ENCODE data around the gene TIMM8B. TPM values are rescaled to one million over a fixed set of nuclear protein-coding genes. Genes with fewer than 3 reads are reported as not detected.
"Not testable (repeated sequence)": the region's sequence is repeated elsewhere in the genome, so short reads cannot be mapped to it uniquely, and the experiment has no call there.

The TIMM8B gene
- total and polyA plus RNA-seq, 10 of the 15 experiments (the other 5 are each of a cell fraction or from before 2014, with no cell fraction given), result 64.9 to 271 (median 139) TPM

DNA sequence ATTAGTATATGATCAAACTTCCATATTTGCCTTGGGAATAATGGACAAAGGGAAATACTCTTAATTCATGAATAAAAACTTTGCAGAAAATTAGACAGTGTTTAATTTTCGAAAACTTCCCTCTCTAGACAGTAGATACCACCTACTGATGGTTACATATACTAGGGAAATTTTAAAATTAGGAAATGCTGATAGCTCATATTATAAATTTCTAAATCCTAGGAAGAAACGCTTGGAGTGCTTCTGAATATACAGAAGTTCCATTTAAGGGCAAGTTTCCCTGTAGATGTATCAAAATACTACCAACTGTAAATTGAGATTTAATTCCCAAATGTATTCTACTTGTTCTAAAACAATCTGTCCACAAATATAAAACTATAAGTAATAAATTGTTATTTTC is 8.7 kb upstream of the TIMM8B start:
- 98% methylated on average over 2 of the region's 2 CpGs for WGBS (ENCODE audit: insufficient coverage, insufficient replicate concordance, low lambda C conversion rate, missing lambda C conversion rate)
- H3K36me3 ChIP-seq (ENCODE audit: control insufficient read depth in 2 of 2, insufficient read depth in 2 of 2, low read length in 1 of 2); FAIRE-seq; CTCF ChIA-PET; DNase-seq (ENCODE audit: low read depth, low spot score); H3K79me2 ChIP-seq (ENCODE audit: control insufficient read depth, insufficient read depth, low read length); intact Hi-C loops (cut with micrococcal nuclease; ENCODE audit: unreplicated experiment); H3K27ac ChIP-seq (ENCODE audit: control insufficient read depth, insufficient read depth); RAD21 ChIA-PET (ENCODE audit: unreplicated experiment); in situ Hi-C loops (cut with MboI); ATAC-seq; H3K27me3 ChIP-seq (replicated peaks in 1 of 2; ENCODE audit: control insufficient read depth in 2 of 2, insufficient read depth in 2 of 2, low read length in 1 of 2); H3K9ac ChIP-seq (ENCODE audit: control insufficient read depth, insufficient read depth, low read length); H3K4me2 ChIP-seq (ENCODE audit: control insufficient read depth, insufficient read depth); H2AFZ ChIP-seq (ENCODE audit: control insufficient read depth, low read depth, low read length); H3K9me3 ChIP-seq (replicated peaks; ENCODE audit: control insufficient read depth, insufficient read depth, low read length); H3K4me1 ChIP-seq (ENCODE audit: control insufficient read depth, insufficient read depth, low read length); H3K4me3 ChIP-seq; POLR2A ChIA-PET; H4K20me1 ChIP-seq (ENCODE audit: control insufficient read depth, insufficient read depth): not testable (repeated sequence)
- BruUV-seq (replicated peaks), result TSS peak; percentile 28
- SMC1A ChIA-PET (ENCODE audit: uncharacterized antibody, unreplicated experiment), result interaction anchor here (0.9 kb wide), 1 partner anchor 8 kb away, joined by 3 read pairs; the partner anchor contains the start of genes SDHD and TIMM8B

DNA sequence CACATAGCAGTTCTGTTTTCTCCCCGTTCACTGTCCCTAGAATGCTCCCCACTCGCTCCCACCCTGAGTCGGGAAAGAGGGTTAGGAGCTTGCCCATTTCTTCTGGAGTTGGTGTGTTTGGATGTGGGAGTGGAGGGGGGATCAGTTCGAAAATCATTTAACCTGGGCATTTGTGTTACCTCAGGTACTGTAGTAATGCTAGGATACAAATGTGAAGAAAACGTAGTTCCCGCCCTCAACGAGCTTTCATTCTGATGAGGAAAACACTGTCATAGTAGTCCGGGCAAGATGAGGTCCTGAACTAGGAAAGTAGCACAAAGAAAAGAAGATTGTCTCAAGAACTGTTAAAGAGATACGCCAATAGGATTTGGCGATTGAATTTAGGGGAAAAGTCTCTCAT is 656 bp upstream of the TIMM8B start:
- WGBS (ENCODE audit: insufficient coverage, insufficient replicate concordance, low lambda C conversion rate, missing lambda C conversion rate), result 16% methylated on average over 10 of the region's 10 CpGs
- Histone ChIP-seq H2AFZ (ENCODE audit: control insufficient read depth, low read depth, low read length) (peak overlapping the region; percentile 82; the same call in 1 of the 2 replicates), H3K36me3 (ENCODE audit: control insufficient read depth in 2 of 2, insufficient read depth in 2 of 2, low read length in 1 of 2) (peaks cover 3 to 22% of the 10 kb centered on the region in 2 experiments), H4K20me1 (ENCODE audit: control insufficient read depth, insufficient read depth) (no peaks in the 10 kb centered on the region), H3K9ac (ENCODE audit: control insufficient read depth, insufficient read depth, low read length) (peak overlapping the region; percentile 82), H3K27ac (ENCODE audit: control insufficient read depth, insufficient read depth) (peak overlapping the region; percentile 61), H3K9me3 (replicated peaks; ENCODE audit: control insufficient read depth, insufficient read depth, low read length) (no peaks in the 10 kb centered on the region), H3K4me1 (ENCODE audit: control insufficient read depth, insufficient read depth, low read length) (peaks cover 3% of the 10 kb centered on the region; the same call in 1 of the 2 replicates), H3K4me2 (ENCODE audit: control insufficient read depth, insufficient read depth) (peak overlapping the region; percentile 89), H3K79me2 (ENCODE audit: control insufficient read depth, insufficient read depth, low read length) (peaks cover 43% of the 10 kb centered on the region), H3K4me3 (peak overlapping the region; percentile 98), H3K27me3 (replicated peaks in 1 of 2; ENCODE audit: control insufficient read depth in 2 of 2, insufficient read depth in 2 of 2, low read length in 1 of 2) (no peaks in the 10 kb centered on the region)
- CTCF ChIA-PET, result interaction anchor here (0.8 to 2.5 kb wide), 6 partner anchors 10 to 193 kb away, joined by 3 to 12 read pairs (median 4); no protein-coding TSS in a partner anchor
- no peak for FAIRE-seq
- intact Hi-C loops (cut with micrococcal nuclease; ENCODE audit: unreplicated experiment) (loop anchor here (2.0 to 5.0 kb wide), 2 partner anchors 160 to 210 kb away; partner anchors contain the start of genes CFAP68 and FDXACB1), in situ Hi-C loops (cut with MboI) (loop anchor here (5.0 kb wide), 1 partner anchor 210 kb away; the partner anchor contains the start of genes CFAP68 and FDXACB1)
- DNase-seq (ENCODE audit: low read depth, low spot score), result no peak
- RAD21 ChIA-PET (ENCODE audit: unreplicated experiment), result interaction anchor here (0.6 to 1.4 kb wide), 5 partner anchors 14 to 155 kb away, joined by 3 to 6 read pairs (median 3); no protein-coding TSS in a partner anchor
- no peak for TF ChIP-seq ZNF217 (IDR thresholded peaks at IDR 0.05)
- 0 out of 2 replicates have a peak, but pooled peaks have one; percentile 51 for TF ChIP-seq PAX8 (IDR thresholded peaks at IDR 0.05)
- TSS peak; percentile 60 for BruUV-seq (replicated peaks)
- SMC1A ChIA-PET (ENCODE audit: uncharacterized antibody, unreplicated experiment), result interaction anchor here (0.7 to 1.3 kb wide), 4 partner anchors 8 to 160 kb away, joined by 3 to 4 read pairs (median 3); no protein-coding TSS in a partner anchor
- ATAC-seq, result peak; percentile 2; the same call in 1 of the 3 replicates
- POLR2A ChIA-PET, result interaction anchor here (0.5 to 1.7 kb wide), 4 partner anchors 13 to 397 kb away, joined by 3 to 9 read pairs (median 4); partner anchors contain the start of genes NKAPD1, PIH1D2 and PTS
